SU-DHL-6 (cell line): Measurements from ENCODE around the gene CLCN1.

Experiments
- EZH2phosphoT487 ChIP-seq: fragments of 200-600 bp; sonication (generic), shearing (Covaris generic); conservative IDR thresholded peaks from 2 replicates; pipeline ENCODE4 v1.6.1; 2018; ENCODE audit warnings: mild to moderate bottlenecking, antibody characterized with exemption, low read length, moderate library complexity, mixed read lengths
- TF ChIP-seq, protein P1 (sequence below): fragments of 200-600 bp; sonication (generic); IDR thresholded peaks from one replicate; pipeline ENCODE4 v1.5.1; 2017; ENCODE audit warnings: antibody characterized with exemption, mild to moderate bottlenecking, low read length, moderate library complexity; ENCODE audit not compliant: insufficient read depth, poor library complexity, severe bottlenecking

DNA sequence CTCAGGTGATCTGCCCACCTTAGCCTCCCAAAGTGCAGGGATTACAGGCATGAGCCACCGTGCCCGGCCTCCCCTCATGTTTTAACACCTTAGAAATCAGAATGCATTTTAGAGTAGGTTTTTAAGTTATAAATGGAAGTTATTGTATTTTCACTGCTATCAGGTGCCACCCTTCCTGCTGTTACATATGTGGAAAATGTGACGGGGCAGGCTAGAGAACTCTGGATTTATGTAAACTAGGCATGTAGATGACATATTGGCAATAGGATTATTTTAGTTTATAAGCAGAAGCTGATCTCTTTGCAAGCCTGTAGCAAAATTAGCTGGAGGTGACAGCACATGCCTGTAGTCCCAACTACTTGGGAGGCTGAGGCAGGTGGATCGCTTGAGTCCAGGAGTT, 25.6 kb upstream of the CLCN1 start:
- TF ChIP-seq, protein P1, sequence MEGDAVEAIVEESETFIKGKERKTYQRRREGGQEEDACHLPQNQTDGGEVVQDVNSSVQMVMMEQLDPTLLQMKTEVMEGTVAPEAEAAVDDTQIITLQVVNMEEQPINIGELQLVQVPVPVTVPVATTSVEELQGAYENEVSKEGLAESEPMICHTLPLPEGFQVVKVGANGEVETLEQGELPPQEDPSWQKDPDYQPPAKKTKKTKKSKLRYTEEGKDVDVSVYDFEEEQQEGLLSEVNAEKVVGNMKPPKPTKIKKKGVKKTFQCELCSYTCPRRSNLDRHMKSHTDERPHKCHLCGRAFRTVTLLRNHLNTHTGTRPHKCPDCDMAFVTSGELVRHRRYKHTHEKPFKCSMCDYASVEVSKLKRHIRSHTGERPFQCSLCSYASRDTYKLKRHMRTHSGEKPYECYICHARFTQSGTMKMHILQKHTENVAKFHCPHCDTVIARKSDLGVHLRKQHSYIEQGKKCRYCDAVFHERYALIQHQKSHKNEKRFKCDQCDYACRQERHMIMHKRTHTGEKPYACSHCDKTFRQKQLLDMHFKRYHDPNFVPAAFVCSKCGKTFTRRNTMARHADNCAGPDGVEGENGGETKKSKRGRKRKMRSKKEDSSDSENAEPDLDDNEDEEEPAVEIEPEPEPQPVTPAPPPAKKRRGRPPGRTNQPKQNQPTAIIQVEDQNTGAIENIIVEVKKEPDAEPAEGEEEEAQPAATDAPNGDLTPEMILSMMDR, result no peak
- no peak for TF ChIP-seq EZH2phosphoT487
